ENCODE data around the gene SNTG2. TPM values are rescaled to one million over a fixed set of nuclear protein-coding genes. Genes with fewer than 3 reads are reported as not detected.

SNTG2 gene
- total RNA-seq, 1 donor from 2014 or later, result 0.47 TPM

GRCh38 chr2:1051075-1051474, 100.4 kb downstream of the SNTG2 start:
- Mint-ChIP-seq H3K4me3 (no peak overlapping the region), H3K9me3 (peaks cover 16% of the 10 kb centered on the region), H3K27me3 (ENCODE audit: low read depth) (peaks cover 13% of the 10 kb centered on the region), H3K27ac (ENCODE audit: unreplicated experiment) (no peak overlapping the region), H3K36me3 (ENCODE audit: low read depth) (peaks cover 2% of the 10 kb centered on the region), H3K4me1 (peaks cover 14% of the 10 kb centered on the region)
- DNase-seq (ENCODE audit: low read depth, low spot score), result no peak
- peak; percentile 31 for TF ChIP-seq CTCF (conservative IDR thresholded peaks at IDR 0.05)

GRCh38 chr2:1052771-1053191, 102.1 kb downstream of the SNTG2 start:
- no peaks in the 10 kb centered on the region for H3K36me3 Mint-ChIP-seq (ENCODE audit: low read depth)
- H3K9me3 Mint-ChIP-seq, result peaks cover 11% of the 10 kb centered on the region
- H3K27ac Mint-ChIP-seq (ENCODE audit: unreplicated experiment), result no peak overlapping the region
- no peak for TF ChIP-seq CTCF (conservative IDR thresholded peaks at IDR 0.05)
- no peak for DNase-seq (ENCODE audit: low read depth, low spot score)
- H3K27me3 Mint-ChIP-seq (ENCODE audit: low read depth), result peaks cover 20% of the 10 kb centered on the region
- no peak overlapping the region for H3K4me3 Mint-ChIP-seq
- H3K4me1 Mint-ChIP-seq, result peaks cover 20% of the 10 kb centered on the region

- Mint-ChIP-seq H3K27me3 (ENCODE audit: low read depth) (peaks cover 20% of the 10 kb centered on the region), H3K9me3 (peaks cover 9% of the 10 kb centered on the region), H3K4me3 (no peak overlapping the region), H3K27ac (ENCODE audit: unreplicated experiment) (no peak overlapping the region), H3K36me3 (ENCODE audit: low read depth) (no peaks in the 10 kb centered on the region), H3K4me1 (peaks cover 20% of the 10 kb centered on the region)
- no peak for DNase-seq (ENCODE audit: low read depth, low spot score)
- no peak for TF ChIP-seq CTCF (conservative IDR thresholded peaks at IDR 0.05)
Measured at GRCh38 chr2:1053786-1054185, 103.1 kb downstream of the SNTG2 start.

- peaks cover 20% of the 10 kb centered on the region for H3K4me1 Mint-ChIP-seq
- no peak for TF ChIP-seq CTCF (conservative IDR thresholded peaks at IDR 0.05)
- peaks cover 4% of the 10 kb centered on the region for H3K9me3 Mint-ChIP-seq
- DNase-seq (ENCODE audit: low read depth, low spot score), result no peak
- H3K27ac Mint-ChIP-seq (ENCODE audit: unreplicated experiment), result no peak overlapping the region
- H3K4me3 Mint-ChIP-seq, result no peak overlapping the region
- no peaks in the 10 kb centered on the region for H3K36me3 Mint-ChIP-seq (ENCODE audit: low read depth)
- H3K27me3 Mint-ChIP-seq (ENCODE audit: low read depth), result peaks cover 20% of the 10 kb centered on the region
Measured at GRCh38 chr2:1054399-1054798, 103.8 kb downstream of the SNTG2 start.

GRCh38 chr2:1055014-1055595, 104.5 kb downstream of the SNTG2 start:
- no peak for DNase-seq (ENCODE audit: low read depth, low spot score)
- peaks cover 20% of the 10 kb centered on the region for H3K27me3 Mint-ChIP-seq (ENCODE audit: low read depth)
- no peaks in the 10 kb centered on the region for H3K36me3 Mint-ChIP-seq (ENCODE audit: low read depth)
- H3K9me3 Mint-ChIP-seq, result peaks cover 3% of the 10 kb centered on the region
- peak overlapping the region; percentile 52 for H3K4me3 Mint-ChIP-seq
- peaks cover 20% of the 10 kb centered on the region for H3K4me1 Mint-ChIP-seq
- H3K27ac Mint-ChIP-seq (ENCODE audit: unreplicated experiment), result no peak overlapping the region
- TF ChIP-seq CTCF (conservative IDR thresholded peaks at IDR 0.05), result no peak
